NCI-H1436 treated with DMSO at 0.1 percent for 48 hours (cell line): ENCODE results near the gene SLC4A5.
"Not testable (repeated sequence)": the region's sequence is repeated elsewhere in the genome, so short reads cannot be mapped to it uniquely, and the experiment has no call there.

Experiments
- DNase-seq: peaks from one replicate; lab custom pipeline; 2025; lab: John Stamatoyannopoulos, UW

The SLC4A5 gene

DNA sequence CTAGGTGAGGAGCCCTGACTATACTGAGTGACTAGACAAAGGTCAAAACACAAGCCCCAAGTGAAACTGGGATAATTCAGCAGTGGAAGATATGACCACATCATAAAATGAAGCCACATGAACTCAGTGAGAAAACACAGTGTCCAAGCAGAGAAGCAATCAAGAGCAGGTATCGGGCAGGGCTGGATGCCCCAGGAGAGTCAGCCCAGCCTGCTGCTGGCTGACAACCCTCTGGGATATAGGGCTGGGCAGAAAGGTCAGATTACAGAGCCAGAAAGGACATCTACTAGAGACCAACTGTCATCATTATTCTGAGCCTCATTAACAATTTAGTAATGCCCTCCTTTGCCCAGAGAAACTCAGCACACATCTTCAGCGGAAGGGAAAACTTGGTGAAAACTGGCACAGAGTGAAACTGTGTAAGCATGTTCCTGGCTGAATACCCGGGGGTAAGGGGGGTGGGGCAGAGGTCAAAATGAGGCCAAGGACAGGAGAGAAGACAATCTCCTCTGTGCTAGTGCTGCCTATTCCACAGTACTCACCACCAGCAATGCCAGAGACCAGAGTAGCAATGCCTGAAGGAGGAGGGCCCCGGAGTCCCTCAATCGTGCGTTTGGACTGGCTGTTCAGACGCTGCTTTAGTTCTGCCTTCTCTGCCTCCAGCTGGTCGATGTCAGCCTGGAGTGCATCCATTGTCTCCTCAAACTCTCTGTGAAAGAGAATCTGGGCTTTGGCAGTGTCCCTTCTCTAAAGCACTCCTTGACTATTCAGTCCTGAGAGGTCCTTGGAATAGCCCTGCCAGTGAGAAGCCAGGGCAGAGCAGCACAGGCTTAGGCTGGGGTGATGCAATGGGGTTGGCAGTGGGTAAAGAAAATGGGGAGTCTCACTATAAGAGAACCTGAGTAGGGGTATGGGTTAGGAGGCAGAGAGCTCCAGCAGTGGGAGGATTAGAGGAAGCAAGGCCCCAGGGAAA, 21.6 kb upstream of the SLC4A5 start:
- DNase-seq = no peak

DNA sequence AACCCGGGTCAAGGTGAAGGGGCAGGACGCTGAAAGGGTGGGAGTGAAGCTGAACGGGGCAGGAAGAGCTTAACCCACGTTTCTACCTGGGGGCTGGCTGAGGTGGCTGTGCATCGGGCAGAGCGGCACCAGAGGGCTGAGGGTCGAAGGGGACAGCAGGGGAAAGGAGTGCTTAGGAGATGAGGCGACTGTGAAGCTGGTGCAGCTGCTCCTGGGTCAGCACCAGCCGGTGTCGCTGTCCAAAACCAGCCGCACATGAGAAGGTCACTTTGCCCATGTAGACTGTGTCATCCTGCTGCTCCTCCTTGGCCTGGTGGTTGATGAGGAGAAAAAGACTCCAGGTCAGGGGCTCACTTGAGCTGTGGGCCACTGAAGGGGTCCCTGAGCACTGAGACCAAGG, 18.1 kb upstream of the SLC4A5 start:
- DNase-seq = no peak

DNA sequence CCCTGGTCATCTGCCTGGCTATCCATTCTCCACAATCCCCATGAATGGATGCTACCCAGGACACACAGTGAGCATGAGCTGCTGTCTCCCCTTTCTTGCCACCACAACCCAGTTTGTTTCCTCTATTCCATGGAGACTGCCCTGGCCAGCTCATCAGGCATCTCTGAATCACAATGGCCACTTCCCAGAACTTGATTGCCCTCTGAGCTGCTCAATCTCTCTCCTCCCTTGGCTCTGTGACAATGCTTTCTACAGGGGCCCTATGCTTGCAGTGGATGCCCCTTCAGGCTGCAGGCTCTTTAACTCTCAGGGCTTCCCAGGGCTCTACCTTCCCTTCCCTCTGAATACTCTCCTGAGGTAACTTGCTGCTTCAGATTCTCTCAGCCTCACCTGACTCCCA, 14.4 kb upstream of the SLC4A5 start:
- no peak for DNase-seq

DNA sequence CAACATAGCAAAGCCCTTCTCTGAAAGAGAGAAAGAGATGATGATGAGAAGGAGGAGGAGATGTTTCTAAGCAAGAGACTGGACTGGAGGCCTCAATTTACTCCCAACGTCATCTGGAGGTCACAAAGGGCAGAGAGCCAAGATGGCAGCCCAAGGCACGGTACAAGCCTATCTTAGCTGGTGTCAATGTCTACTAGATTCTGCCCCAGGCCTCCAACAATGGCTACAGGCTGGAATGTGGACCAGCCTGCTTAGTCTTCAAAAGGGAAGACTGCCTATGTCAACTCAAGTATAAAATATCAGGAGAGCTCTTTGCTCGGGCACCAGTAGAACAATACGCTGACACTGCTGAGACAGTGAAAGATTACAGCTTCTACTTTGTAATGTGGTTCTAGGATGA, 6.7 kb upstream of the SLC4A5 start:
- DNase-seq = no peak

DNA sequence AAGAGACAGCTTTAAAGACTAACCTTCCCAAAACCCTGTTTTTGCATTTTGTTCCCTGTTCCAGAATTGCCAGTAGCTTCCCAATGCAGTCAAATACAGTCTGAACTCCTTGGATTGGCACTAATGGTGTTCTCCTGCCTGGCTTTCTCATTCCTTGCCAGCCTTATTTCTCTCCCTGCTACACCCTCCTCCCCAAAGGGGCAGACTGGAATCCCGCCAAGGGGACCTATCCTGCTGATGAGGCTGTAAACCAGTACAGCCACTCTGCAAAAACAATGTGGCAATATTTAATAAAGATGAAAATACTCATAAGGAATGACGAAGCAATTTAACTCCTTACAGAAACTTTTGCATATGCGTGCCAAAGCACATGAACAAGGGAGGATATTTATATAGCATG, 4.5 kb upstream of the SLC4A5 start:
- no peak for DNase-seq

DNA sequence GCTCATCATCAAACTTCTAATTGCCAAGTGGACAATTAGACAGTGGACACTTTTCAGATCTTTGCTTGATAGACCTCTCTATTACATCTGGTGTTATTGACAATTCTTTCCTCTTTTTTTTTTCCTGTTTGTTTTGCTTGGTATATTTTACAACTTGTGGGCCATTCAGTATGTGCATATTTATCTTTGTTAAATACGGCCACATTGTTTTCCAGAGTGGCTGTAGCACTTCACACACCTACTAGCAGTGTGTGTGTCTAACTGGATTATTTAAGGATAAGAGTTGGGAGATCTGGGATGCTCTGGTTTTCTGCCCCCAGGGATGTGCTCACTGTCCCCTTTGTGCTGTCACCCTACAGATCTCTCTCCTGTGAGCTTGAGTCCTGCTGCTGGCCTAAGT, 4.1 kb upstream of the SLC4A5 start:
- no peak for DNase-seq

DNA sequence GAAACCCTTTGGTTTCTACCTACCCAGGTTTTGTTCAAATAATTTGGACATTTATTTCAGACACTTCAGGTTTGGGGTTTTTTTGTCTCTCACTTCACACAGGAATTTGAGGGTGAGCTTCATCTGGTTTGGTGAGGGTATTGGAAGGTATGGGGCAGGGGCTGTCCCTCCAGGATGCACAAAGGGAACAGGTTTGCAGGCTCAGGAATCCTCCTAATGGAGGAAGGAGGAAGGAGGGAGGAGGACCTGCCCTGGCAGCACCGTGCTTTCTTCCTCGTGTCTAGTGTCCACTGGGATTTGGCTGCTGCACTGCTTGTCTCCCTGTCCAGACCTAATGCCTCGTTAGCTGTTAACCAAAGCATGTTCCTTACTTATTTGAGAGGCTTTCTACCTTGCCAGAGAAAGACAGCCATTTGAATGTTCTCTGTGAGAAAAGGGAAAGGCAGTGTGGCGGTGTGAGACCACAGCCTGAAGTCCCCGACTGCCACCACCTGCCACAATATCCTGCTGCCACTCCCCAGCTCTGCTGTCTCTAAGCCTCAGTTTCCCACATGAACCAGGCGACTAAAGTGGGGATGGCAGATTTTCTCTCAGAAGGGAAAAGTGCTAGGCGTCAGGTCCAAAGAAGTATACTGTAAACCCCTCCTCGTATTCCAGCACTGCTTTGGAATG, 2.2 kb upstream of the SLC4A5 start:
- DNase-seq = no peak

DNA sequence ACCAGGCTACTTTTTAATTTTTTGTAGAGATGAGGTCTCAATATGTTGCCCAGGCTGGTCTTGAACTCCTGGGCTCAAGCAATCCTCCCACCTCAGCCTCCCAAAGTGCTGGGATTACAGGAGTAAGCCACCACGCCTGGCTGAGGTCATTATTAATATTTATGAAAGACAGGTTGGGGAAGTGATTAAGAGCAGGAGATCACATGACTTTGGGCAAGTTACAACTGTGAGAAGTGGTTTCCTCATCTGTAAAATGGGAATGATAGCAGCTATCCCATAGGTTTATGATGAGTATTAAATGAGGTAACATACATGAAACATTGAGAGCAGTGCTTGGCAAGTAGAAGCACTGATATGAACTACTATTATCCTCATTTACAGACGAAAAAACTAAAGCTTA, 7.0 kb downstream of the SLC4A5 start:
- not testable (repeated sequence) for DNase-seq

DNA sequence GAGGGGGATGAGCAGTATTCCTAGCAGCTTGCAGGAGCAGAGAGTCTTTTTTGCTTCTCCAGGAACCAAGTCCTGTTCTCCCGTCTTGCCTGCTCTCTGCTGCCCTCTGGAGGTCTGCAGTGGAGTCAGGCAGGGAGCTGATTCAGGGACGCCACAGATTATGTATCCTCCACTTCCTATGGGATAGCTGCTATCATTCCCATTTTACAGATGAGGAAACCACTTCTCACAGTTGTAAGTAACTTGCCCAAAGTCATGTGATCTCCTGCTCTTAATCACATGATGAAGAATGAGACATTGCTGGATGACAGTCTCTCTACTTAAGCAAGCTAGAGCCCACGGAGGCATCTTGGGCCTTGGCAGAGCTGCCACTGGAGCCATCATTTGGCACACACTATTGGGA, 8.3 kb downstream of the SLC4A5 start:
- DNase-seq = no peak

DNA sequence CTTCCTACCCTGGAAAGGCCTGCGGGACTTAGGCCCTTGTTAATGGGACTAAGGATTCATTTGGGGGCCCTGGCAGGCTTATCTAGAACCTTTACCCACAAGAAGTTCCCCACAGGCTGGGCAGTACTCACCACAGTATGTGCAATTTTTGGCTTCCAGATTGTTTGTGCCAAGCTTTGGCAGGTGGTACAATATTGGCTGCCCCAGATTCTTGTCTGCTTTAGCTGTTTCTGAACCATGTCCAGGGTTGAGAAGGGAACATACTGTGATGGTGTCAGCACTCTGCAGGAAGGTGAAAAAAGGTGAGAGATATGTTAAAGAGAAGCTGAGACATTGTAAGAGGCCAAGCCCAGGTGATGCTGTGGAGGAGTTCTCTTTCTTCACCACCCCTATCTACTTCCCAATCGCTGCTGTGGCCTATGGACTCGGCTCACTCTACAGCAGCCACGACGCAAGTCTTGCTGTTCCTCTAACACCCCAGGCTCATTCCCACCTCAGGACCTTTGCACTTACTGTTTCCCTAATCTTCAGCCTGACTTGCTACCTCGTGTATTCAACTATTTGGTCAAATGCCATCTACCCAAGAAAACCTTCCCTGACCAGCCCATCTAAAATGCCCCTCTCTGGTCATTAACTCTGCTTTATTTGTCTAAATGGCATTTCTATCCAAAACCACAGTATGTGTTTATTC, 9.2 kb downstream of the SLC4A5 start:
- DNase-seq = no peak

DNA sequence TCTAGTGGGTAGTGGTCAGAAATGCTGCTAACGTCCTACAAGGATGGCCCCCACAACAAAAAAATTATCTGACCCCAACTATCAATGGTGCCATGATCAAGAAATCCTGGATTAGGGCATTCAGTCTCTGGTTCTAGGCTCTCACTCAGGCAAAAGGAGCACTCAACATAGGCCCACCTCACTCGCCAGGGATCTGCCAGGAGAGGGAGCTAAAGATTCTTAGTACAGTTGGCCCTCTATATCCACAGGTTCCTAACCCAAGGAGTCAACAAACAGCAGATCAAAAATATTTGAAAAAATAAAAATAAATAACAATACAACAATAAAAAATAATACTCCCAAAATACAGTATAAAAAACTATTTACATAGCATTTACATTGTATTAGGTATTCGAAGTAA, 10.0 kb downstream of the SLC4A5 start:
- DNase-seq = no peak

DNA sequence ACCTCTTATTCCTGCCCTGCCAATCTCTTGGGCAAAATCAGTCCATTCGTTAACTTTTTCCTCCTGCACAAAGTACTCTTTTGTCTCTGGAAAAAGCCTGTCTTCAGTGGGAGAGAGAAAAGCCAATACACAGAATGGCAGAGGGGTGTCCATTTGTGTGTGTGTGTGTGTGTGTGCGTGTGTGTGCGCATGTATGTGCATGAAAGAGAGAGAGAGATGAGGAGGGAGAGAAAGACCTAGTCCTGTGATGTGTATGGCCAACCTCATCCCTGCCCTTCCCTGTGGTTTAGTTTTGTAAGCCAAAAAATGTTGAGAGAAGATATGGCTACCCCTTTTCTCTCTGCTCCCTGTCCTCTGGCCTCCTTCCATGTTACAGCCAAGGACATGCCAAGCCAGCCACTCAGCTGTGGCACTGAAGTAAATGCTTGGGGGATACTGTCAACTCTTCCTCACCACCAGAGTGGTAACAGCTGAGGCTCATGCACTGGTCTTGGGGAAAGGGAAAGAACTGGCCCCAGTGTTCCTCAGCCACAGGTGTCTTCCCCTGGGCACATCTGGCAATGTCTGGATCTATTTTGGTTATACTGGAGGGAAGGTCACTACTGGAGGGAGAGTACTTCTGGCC, 10.6 kb downstream of the SLC4A5 start:
- DNase-seq = no peak

DNA sequence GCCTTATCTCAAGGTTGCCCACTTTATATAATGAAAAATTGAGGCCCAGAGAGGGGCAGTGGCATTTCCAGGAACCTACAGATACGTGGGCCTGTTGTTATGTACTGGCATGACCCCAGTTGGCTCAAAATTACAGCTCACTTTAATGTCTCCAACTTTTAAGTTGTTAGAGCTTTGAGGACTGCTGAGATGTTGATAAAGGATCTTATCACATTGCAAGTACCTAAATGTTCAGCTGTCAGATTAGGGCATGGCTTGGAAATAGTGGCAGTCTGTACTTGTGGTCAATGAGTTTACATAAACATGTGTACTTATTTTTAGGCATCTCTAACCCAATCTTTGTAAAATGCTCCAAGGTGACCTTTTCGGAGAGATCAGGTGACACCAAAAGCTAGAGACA, 14.6 kb downstream of the SLC4A5 start:
- no peak for DNase-seq

DNA sequence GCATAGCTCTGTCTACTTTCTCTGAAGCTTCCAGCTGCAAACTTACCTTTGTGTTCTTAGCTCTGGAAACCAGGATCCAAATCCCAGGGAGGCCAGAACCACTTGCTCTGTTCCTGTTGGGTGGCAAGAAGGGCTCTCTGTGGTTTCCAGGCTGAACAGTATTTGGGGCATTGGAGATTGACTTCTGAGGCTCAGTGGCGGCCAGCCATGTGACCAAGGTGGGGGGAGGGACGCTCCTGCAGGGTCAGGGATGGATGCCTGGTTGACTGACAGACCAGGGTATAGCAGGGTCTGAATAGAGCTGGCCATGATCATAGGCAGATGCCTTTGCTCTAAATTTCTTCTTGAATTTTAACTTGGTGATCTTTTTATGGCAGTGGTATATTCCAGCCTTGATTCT, 15.1 kb downstream of the SLC4A5 start:
- no peak for DNase-seq

DNA sequence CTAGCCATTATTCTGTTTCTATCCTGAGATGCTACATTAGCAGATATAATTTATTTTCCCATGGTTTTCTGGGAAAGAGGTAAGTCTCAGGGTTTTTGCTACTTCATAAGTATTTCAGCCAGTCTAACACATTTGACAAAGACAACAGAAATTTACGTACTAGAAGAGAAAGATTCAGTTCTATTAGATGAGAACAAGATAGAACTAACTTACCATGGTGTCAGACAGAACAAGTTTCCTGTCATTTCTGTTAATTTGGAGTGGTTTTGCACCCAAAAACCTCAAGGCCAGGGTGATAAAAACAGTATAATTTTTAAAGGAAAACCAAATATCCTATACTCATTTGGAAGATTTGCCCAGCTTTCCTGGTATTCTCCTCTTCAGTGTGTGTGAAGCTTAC, 15.6 kb downstream of the SLC4A5 start:
- no peak for DNase-seq

DNA sequence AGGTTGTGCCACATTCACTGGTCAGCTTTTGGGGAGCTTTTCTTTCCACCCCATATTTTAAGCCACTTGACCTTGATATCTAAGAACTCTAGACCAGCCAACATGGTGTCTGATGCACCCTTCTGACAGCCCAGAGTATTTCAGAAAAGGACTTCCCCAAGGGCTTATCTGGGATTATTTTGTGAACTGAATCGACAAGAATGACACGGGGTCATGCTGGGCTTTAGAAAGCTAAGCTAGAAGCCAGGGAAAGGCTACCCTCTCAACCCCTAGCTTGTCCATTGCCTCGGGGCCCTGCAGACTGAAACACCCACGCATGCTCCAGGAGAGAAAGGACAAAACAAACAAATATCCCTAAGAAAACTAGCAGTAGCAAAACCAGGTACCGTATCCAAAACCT, 16.0 kb downstream of the SLC4A5 start:
- DNase-seq = no peak

DNA sequence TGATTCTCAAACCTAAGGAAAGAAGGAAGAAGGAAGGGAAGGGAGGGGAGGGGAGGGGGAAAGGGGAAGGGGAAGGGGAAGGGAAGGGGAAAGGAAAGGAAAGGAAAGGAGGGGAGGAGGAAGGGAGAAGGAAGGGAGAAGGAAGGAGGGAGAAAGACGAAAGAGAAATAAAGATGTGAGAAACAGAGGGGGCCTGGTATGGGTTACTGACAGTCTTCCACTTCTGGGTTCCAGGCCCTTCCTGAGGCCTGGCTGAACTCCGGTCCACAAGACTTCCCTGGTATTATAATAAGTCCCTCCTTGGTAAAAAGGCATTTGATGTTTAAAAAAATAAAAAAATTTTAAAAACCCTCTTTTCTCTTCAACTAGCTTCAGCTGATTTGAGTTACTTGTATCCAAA, 17.4 kb downstream of the SLC4A5 start:
- no peak for DNase-seq

DNA sequence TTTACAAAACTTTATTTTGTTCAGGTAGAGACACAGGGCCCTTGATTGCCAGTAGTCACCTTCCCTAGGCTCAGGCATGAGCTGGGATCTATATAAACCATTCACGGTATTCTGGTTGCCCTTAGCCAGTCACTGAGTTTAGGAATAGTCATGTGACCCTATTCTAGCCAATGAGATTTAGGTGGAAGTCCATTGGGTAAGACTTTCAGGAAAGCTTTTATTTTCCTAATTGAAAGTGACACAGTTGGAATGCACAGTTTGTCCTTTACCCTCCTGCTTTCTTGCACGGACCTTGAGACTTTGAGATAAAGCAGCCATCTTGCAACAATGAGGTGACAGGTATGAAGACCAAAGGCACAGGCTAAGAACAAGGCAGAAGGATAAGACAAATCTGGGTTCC, 21.5 kb downstream of the SLC4A5 start:
- DNase-seq = no peak

DNA sequence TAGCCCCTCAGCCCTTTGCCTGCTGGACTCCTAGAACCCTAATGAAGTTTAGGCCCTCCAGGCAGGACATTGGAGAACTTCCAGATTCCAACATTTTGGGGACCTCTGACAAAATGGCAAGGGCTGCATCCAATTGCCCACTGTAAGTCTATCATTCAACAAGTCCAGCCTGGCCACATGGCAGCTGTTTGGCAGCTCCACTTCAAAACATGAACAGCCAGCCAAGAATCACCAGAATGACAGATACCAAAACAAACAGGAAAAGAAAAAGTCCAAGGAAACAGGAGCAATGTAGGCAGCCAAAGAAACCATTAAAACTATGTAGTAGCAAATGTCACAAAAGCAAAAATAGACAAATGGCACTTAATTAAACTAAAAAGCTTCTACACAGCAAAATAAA, 25.5 kb downstream of the SLC4A5 start:
- no peak for DNase-seq

DNA sequence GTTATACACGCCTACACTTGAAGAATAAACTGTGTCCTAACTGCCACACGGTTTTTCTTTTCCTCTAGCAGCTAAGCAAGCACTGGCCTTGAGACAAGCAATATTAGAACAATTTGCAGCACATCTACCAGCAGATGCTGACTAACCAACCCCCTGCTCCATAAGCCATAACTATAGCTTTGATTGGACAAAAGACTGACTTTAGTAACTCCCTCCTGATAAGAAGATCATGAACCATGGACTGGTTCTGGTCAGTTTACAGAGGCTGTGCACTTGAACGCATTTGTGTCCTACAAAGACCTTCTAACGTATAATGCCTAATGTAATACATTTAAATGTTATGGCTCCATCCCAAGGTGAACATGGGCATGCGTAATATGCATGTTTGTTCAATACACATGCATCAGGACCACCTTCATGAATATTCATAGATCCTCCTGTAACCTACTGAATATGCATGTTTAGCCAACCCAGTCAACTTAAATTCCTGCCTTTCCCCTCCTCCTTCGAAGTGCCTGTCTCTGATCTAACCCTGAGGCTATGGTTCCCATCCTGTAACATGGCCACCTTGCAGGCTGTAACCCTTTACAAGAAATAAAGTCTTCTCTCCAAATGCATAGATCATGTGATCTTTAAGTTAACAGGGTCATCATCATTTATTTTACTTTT, 26.5 kb downstream of the SLC4A5 start:
- no peak for DNase-seq

DNA sequence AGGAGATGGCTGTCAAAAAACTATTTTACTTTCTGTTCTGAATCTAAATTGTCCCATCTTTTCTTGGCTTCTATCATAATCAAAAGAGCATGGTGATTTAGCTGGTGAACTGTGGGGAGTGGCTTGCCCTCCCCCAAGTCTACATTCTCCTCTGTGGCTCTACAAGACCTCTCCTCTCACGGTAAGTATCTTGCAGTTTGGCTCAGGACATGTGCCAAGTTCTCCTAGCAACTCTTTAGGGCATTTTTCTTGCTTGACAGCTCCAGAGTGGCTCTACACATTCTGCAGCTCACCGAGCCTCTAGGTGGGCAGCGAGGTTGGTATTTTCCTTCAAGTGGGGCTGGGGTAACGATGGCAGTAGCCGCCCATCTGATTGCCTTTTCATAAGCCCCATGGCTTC, 29.1 kb downstream of the SLC4A5 start:
- no peak for DNase-seq

DNA sequence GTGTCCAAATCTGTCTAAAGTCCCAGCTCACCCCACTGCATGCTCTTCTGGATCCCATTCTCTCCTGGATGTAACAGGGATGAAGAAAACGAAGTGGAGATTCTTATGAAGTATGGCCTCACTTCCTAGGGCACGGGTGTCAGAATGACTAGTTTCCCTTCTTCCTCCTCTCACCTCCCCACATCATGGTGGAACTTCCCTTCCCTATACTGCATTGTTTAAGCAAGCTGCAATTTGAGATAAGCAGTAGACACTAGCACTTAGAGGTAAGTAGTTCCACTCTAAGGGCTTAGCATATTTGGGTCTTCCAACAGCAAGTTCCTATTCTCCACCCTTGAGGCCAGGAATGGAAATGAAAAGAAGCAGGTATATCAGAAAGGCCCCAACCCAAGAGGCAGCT, 29.7 kb downstream of the SLC4A5 start:
- no peak for DNase-seq
